ENCODE data around the gene CCDC142.

- no peak for TF ChIP-seq CTCF (IDR thresholded peaks at IDR 0.05)
- no peak for TF ChIP-seq EZH2 (IDR thresholded peaks at IDR 0.05; ENCODE audit: borderline replicate concordance, insufficient read depth, low read depth, low read length, poor library complexity, severe bottlenecking)
These were observed 55.2 kb downstream of the CCDC142 start for GRCh38 chr2:74427551-74427950.
